ENCODE measurements around the gene FAM227B.

DNA sequence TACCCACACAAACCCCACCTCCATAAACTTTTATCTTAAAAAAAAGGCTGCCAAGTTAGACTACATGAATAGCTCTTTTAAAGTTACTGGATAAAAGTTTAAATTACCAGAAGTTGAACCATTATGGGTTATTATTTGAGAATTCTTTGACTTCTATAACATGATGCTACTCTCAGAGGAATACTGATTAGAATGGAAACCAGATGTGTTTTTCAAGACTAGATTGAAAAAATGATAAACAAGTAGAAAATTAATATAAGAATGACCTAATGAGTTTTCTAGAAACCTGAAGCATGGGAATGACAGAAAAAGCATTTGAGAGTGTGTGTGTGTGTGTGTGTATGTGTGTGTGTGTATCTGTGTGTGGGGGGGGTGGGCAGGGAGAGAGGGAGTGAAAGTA, 210.0 kb downstream of the FAM227B start:
- TF ChIP-seq, protein P1, sequence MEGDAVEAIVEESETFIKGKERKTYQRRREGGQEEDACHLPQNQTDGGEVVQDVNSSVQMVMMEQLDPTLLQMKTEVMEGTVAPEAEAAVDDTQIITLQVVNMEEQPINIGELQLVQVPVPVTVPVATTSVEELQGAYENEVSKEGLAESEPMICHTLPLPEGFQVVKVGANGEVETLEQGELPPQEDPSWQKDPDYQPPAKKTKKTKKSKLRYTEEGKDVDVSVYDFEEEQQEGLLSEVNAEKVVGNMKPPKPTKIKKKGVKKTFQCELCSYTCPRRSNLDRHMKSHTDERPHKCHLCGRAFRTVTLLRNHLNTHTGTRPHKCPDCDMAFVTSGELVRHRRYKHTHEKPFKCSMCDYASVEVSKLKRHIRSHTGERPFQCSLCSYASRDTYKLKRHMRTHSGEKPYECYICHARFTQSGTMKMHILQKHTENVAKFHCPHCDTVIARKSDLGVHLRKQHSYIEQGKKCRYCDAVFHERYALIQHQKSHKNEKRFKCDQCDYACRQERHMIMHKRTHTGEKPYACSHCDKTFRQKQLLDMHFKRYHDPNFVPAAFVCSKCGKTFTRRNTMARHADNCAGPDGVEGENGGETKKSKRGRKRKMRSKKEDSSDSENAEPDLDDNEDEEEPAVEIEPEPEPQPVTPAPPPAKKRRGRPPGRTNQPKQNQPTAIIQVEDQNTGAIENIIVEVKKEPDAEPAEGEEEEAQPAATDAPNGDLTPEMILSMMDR (IDR thresholded peaks at IDR 0.05): no peak
- no peak for TF ChIP-seq EZH2 (IDR thresholded peaks at IDR 0.05)
